ENCODE results near the gene CAMSAP1.

CAMSAP1 gene

GRCh38 chr9:135939351-135940265, 32.3 kb upstream of the CAMSAP1 start:
- DNase-seq (ENCODE audit: low spot score), result no peak

- DNase-seq (ENCODE audit: low spot score), result no peak
Measured at GRCh38 chr9:135937521-135938489, 30.5 kb upstream of the CAMSAP1 start.

GRCh38 chr9:135933114-135933513, 25.8 kb upstream of the CAMSAP1 start:
- no peak for DNase-seq (ENCODE audit: low spot score)

GRCh38 chr9:135932656-135933055, 25.3 kb upstream of the CAMSAP1 start:
- DNase-seq (ENCODE audit: low spot score), result no peak

GRCh38 chr9:135931349-135931820, 24.0 kb upstream of the CAMSAP1 start:
- DNase-seq (ENCODE audit: low spot score), result no peak

GRCh38 chr9:135930446-135931345, 23.4 kb upstream of the CAMSAP1 start:
- DNase-seq (ENCODE audit: low spot score), result no peak

GRCh38 chr9:135929656-135930445, 22.5 kb upstream of the CAMSAP1 start:
- DNase-seq (ENCODE audit: low spot score), result no peak

GRCh38 chr9:135928731-135929655, 21.6 kb upstream of the CAMSAP1 start:
- no peak for DNase-seq (ENCODE audit: low spot score)

- DNase-seq (ENCODE audit: low spot score), result no peak
Measured at GRCh38 chr9:135928074-135928730, 20.9 kb upstream of the CAMSAP1 start.

- no peak for DNase-seq (ENCODE audit: low spot score)
Measured at GRCh38 chr9:135927195-135928013, 20.1 kb upstream of the CAMSAP1 start.

GRCh38 chr9:135926402-135927194, 19.3 kb upstream of the CAMSAP1 start:
- peak; percentile 78 for DNase-seq (ENCODE audit: low spot score)

- DNase-seq (ENCODE audit: low spot score), result no peak
Measured at GRCh38 chr9:135925496-135926133, 18.3 kb upstream of the CAMSAP1 start.

- no peak for DNase-seq (ENCODE audit: low spot score)
Measured at GRCh38 chr9:135924628-135925338, 17.4 kb upstream of the CAMSAP1 start.

GRCh38 chr9:135923508-135923907, 16.2 kb upstream of the CAMSAP1 start:
- no peak for DNase-seq (ENCODE audit: low spot score)

GRCh38 chr9:135921749-135922310, 14.5 kb upstream of the CAMSAP1 start:
- DNase-seq (ENCODE audit: low spot score), result no peak
